HepG2 (cell line): ENCODE measurements around the gene STARD13. TPM values are rescaled to one million over a fixed set of nuclear protein-coding genes. Genes with fewer than 3 reads are reported as not detected.

Experiments
- ATAC-seq: fragments of 200-7000 bp; cut with Tn5 transposase; 3 replicates; pipeline ENCODE4 v1.9.1; 2020; ENCODE audit warnings: mild to moderate bottlenecking, moderate library complexity
- BruUV-seq: library from RNA; stranded (reverse); fragments of 400-500 nt; replicated peaks from 2 replicates; lab custom pipeline; 2021; lab: Mats Ljungman, UMichigan
- CTCF ChIA-PET: fragments of 300-600 bp; formaldehyde crosslinking; extraction: SDS; loops from one replicate; lab custom pipeline; 2021; ENCODE audit warnings: low total read pairs, inconsistent platforms, low intra/inter-chr PET ratio; lab: Yijun Ruan, JAX
- POLR2A ChIA-PET: fragments of 350-600 bp; sonication (Branson Sonifier 250); formaldehyde crosslinking; loops from one replicate; lab custom pipeline; 2020; ENCODE audit warnings: antibody characterized with exemption, inconsistent platforms; lab: Yijun Ruan, JAX
- DNase-seq: peaks from one replicate; pipeline ENCODE4 v3.0.0-alpha.2; 2015; ENCODE audit warnings: low spot score
- FAIRE-seq: peaks from 3 replicates; lab custom pipeline; 2011; peaks lifted over from hg19 to GRCh38; lab: Jason Lieb, UNC
- H2AFZ ChIP-seq: one replicate; pipeline ENCODE4 v1.6.1; 2011; ENCODE audit warnings: low read length, inconsistent platforms
- H3K27ac ChIP-seq: fragments of 300-600 bp; 3 replicates; pipeline ENCODE4 v1.8.0; 2011; ENCODE audit warnings: mixed run types, mild to moderate bottlenecking, mixed read lengths, low read length, inconsistent platforms; ENCODE audit not compliant: insufficient read depth; ENCODE audit errors: extremely low read length
- H3K27me3 ChIP-seq, 2 experiments: fragments of 200-600 bp in 1 of 2; 2 replicates in 1 of 2; 3 replicates in 1 of 2; pipeline versions ENCODE4 v1.6.0 to v1.8.0; 2011; ENCODE audit warnings: low read length in 2 of 2, mild to moderate bottlenecking in 2 of 2, moderate library complexity in 2 of 2, inconsistent platforms in 1 of 2; ENCODE audit not compliant: insufficient read depth in 2 of 2, control insufficient read depth in 1 of 2
- H3K36me3 ChIP-seq, 2 experiments: fragments of 200-600 bp in 1 of 2; replicated peaks in 1 of 2; 2 replicates in 1 of 2; 3 replicates in 1 of 2; pipeline versions ENCODE4 v1.5.1 to v1.8.0; 2011; ENCODE audit warnings: low read length in 2 of 2, inconsistent platforms in 1 of 2; ENCODE audit not compliant: insufficient read depth in 2 of 2, control insufficient read depth in 1 of 2
- H3K4me1 ChIP-seq: 2 replicates; pipeline ENCODE4 v1.5.1; 2012; ENCODE audit warnings: low read length, inconsistent platforms; ENCODE audit not compliant: insufficient read depth
- H3K4me2 ChIP-seq: 2 replicates; pipeline ENCODE4 v1.6.0; 2011; ENCODE audit warnings: low read depth, low read length, inconsistent platforms
- H3K4me3 ChIP-seq, 3 experiments: fragments of 200-600 bp in 1 of 3; sonication (generic), shearing (Covaris generic) in 1 of 3; replicated peaks in 1 of 3; 2 replicates each; pipeline ENCODE4 v1.5.1; 2011 to 2016; ENCODE audit warnings: low read length in 3 of 3, inconsistent platforms in 2 of 3, low read depth in 2 of 3, mild to moderate bottlenecking in 2 of 3, control low read depth in 1 of 3, mixed read lengths in 1 of 3; ENCODE audit not compliant: insufficient read depth in 1 of 3
- H3K79me2 ChIP-seq: one replicate; pipeline ENCODE4 v1.6.1; 2011; ENCODE audit warnings: low read length, inconsistent platforms; ENCODE audit not compliant: insufficient read depth
- H3K9ac ChIP-seq: 2 replicates; pipeline ENCODE4 v1.6.0; 2011; ENCODE audit warnings: mild to moderate bottlenecking, low read depth, low read length, inconsistent platforms; ENCODE audit not compliant: insufficient read depth
- H3K9me3 ChIP-seq: 2 replicates; pipeline ENCODE4 v1.5.1; 2012; ENCODE audit warnings: mild to moderate bottlenecking, low read length
- H4K20me1 ChIP-seq: 2 replicates; pipeline ENCODE4 v1.6.0; 2011; ENCODE audit warnings: inconsistent platforms, mild to moderate bottlenecking, low read length, moderate library complexity; ENCODE audit not compliant: insufficient read depth
- CENPT ChIP-seq: sonication (generic); formaldehyde crosslinking; IDR thresholded peaks from 2 replicates; pipeline ENCODE4 v1.8.0; 2022; ENCODE audit warnings: low read depth, mild to moderate bottlenecking, moderate library complexity, missing genetic modification reagents
- DPF2 ChIP-seq: sonication (generic); formaldehyde crosslinking; IDR thresholded peaks from 2 replicates; pipeline ENCODE4 v1.4.0; 2020; ENCODE audit warnings: mild to moderate bottlenecking, low read depth, missing genetic modification reagents, borderline replicate concordance
- ISL2 ChIP-seq: sonication (generic); formaldehyde crosslinking; IDR thresholded peaks from 2 replicates; pipeline ENCODE4 v1.5.0; 2020; ENCODE audit warnings: missing genetic modification reagents
- RAD21 ChIP-seq: fragments of 450-650 bp; formaldehyde crosslinking; IDR thresholded peaks from 2 replicates; pipeline ENCODE4 v1.5.0; 2020; ENCODE audit warnings: mild to moderate bottlenecking
- SOX13 ChIP-seq, 3 experiments: fragments of 450-650 bp in 1 of 3; sonication (generic) in 1 of 3; formaldehyde crosslinking in 1 of 3; IDR thresholded peaks in 2 of 3; conservative IDR thresholded peaks in 1 of 3; 2 replicates each; pipeline versions ENCODE4 v1.5.0 to v1.6.1; 2016 to 2020; ENCODE audit warnings: antibody characterized with exemption in 1 of 3, mild to moderate bottlenecking in 1 of 3, missing compliant biosample characterization in 1 of 3, missing genetic modification reagents in 1 of 3, moderate library complexity in 1 of 3
- SOX5 ChIP-seq: IDR thresholded peaks from 2 replicates; pipeline ENCODE4 v1.6.1; 2016; ENCODE audit warnings: borderline replicate concordance
- SUZ12 ChIP-seq: fragments of 150-350 bp; IDR thresholded peaks from 2 replicates; pipeline ENCODE4 v1.6.1; 2014; ENCODE audit warnings: low read depth, low read length
- TEAD3 ChIP-seq: optimal IDR thresholded peaks from 2 replicates; pipeline ENCODE3; 2016; ENCODE audit warnings: borderline replicate concordance
- WGBS: methylation state at CpG from one replicate; pipeline ENCODE4 v1.1.6; 2017; ENCODE audit warnings: low lambda C conversion rate; 5-methylcytosine and 5-hydroxymethylcytosine counted together
- in situ Hi-C: cut with HindIII; loops from 2 replicates; pipeline ENCODE4 v1.10.0; 2017; ENCODE audit warnings: low pct_unique_long_range_greater_than_20kb; ENCODE audit not compliant: extremely low pct_ligation_motif_present
- intact Hi-C: fragments of 100-400 bp; cut with micrococcal nuclease; formaldehyde crosslinking; loops from one replicate; pipeline ENCODE4 v1.10.0; 2022; ENCODE audit not compliant: unreplicated experiment
- polyA plus RNA-seq, 8 experiments: library from polyadenylated mRNA; depleted of rRNA in 3 of 8; stranded (reverse) in 7 of 8; unstranded in 1 of 8; fragments of >200 nt; fragmentation: Illumina TruSeq in 4 of 8; extraction: Trizol in 4 of 8; gene quantifications; 2 replicates each; pipeline versions ENCODE4 v1.2.1 to v1.2.3, GENCODE V29; 2011 to 2016; ENCODE audit warnings: low read depth in 4 of 8, missing spikeins in 1 of 8, mixed read lengths in 1 of 8; ENCODE audit not compliant: insufficient read depth in 1 of 8
- total RNA-seq, 5 experiments: library from RNA; depleted of rRNA; stranded (reverse); fragments of >200 nt; fragmentation: Illumina TruSeq; extraction: Trizol; gene quantifications; 2 replicates each; pipeline ENCODE4 v1.2.3, GENCODE V29; 2016; ENCODE audit warnings: low read depth in 1 of 5
- TF ChIP-seq, protein P1 (sequence below): sonication (generic); formaldehyde crosslinking; IDR thresholded peaks from 2 replicates; pipeline ENCODE4 v1.5.0; 2020; ENCODE audit warnings: mild to moderate bottlenecking, missing genetic modification reagents, moderate library complexity
- TF ChIP-seq, protein P2 (sequence below): sonication (generic); formaldehyde crosslinking; IDR thresholded peaks from 2 replicates; pipeline ENCODE4 v1.4.0; 2020; ENCODE audit warnings: mild to moderate bottlenecking, missing genetic modification reagents
- TF ChIP-seq, protein P3 (sequence below): sonication (generic); formaldehyde crosslinking; IDR thresholded peaks from 2 replicates; pipeline ENCODE4 v1.9.0; 2021; ENCODE audit warnings: mild to moderate bottlenecking, missing genetic modification reagents
- TF ChIP-seq, protein P4 (sequence below): sonication (generic); formaldehyde crosslinking; IDR thresholded peaks from 2 replicates; pipeline ENCODE4 v1.4.0; 2020; ENCODE audit warnings: missing genetic modification reagents

STARD13 gene
- total and polyA plus RNA-seq, 2 of the 13 experiments (the other 11 are each of a cell fraction or from before 2014, with no cell fraction given), result 12.8 to 14.3 TPM

DNA sequence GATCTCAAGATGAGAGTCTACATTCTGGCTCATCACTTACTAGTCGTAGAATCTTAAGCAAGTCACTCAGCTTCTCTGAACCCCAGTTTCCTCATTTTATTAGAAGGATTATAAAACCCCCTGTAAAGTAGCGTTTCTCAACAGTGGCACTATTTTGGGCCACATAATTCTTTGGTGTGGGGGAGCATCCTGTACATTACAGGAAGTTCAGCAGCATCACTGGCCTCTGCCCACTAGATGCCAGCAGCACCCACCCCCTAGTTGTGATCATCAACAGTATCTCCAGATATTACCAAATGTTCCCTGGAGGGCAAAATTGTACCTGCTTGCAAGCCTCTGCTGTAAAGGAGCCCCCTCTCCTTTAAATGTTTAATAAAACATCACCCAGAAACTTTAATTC, 22.6 kb downstream of the STARD13 start (continued):
- TF ChIP-seq, protein P1, sequence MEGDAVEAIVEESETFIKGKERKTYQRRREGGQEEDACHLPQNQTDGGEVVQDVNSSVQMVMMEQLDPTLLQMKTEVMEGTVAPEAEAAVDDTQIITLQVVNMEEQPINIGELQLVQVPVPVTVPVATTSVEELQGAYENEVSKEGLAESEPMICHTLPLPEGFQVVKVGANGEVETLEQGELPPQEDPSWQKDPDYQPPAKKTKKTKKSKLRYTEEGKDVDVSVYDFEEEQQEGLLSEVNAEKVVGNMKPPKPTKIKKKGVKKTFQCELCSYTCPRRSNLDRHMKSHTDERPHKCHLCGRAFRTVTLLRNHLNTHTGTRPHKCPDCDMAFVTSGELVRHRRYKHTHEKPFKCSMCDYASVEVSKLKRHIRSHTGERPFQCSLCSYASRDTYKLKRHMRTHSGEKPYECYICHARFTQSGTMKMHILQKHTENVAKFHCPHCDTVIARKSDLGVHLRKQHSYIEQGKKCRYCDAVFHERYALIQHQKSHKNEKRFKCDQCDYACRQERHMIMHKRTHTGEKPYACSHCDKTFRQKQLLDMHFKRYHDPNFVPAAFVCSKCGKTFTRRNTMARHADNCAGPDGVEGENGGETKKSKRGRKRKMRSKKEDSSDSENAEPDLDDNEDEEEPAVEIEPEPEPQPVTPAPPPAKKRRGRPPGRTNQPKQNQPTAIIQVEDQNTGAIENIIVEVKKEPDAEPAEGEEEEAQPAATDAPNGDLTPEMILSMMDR (CRISPR knock-in tag), result peak; percentile 17; the same call in 1 of the 2 replicates
- no peak for TF ChIP-seq SOX5 (CRISPR knock-in tag)
- TF ChIP-seq, protein P2, sequence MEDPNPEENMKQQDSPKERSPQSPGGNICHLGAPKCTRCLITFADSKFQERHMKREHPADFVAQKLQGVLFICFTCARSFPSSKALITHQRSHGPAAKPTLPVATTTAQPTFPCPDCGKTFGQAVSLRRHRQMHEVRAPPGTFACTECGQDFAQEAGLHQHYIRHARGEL (CRISPR knock-in tag), result no peak
- TF ChIP-seq RAD21, result 0 out of 2 replicates have a peak, but pooled peaks have one; percentile 20

DNA sequence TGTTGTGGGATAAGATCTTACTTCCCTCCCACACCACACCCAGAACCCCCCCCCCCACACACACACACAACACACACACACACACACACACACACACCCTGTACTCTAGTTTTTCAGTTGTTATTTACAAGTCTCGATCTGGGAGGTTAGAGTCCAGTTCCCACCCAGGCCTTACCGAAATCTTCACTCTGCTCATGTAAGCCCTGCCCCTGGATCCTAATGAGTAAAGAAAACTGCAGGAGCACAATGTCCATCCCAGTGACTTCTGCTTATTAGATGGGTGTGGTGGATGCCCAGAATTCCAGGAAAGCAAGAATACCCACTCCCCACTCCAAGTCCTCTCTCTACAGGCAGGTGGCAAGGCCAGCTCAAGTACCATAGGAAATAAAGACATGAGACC, 23.0 kb downstream of the STARD13 start:
- intact Hi-C loops (loop anchor here (10.0 kb wide), 1 partner anchor 182 kb away; no protein-coding TSS in a partner anchor), in situ Hi-C loops (no loop called here)
- CTCF ChIA-PET, result no interaction called here
- no peak for FAIRE-seq
- Histone ChIP-seq H3K9me3 (no peaks in the 10 kb centered on the region), H3K36me3 (peaks cover 3 to 16% of the 10 kb centered on the region in 2 experiments), H4K20me1 (no peaks in the 10 kb centered on the region), H3K4me3 (peak overlapping the region in 2 of 3 experiments; percentile 8 to 34; a peak in 2 of 6 replicates), H3K4me2 (peak overlapping the region; percentile 71), H3K9ac (peak overlapping the region; percentile 61), H3K27me3 (no peaks in the 10 kb centered on the region), H3K79me2 (peaks cover 62% of the 10 kb centered on the region), H3K4me1 (peaks cover 92% of the 10 kb centered on the region), H2AFZ (no peak overlapping the region), H3K27ac (peak overlapping the region; percentile 94)
- 5% methylated on average over 2 of the region's 2 CpGs for WGBS
- ATAC-seq, result peak; percentile 10; the same call in 2 of the 3 replicates
- BruUV-seq, result no TSS peak
- peak; percentile 34 for DNase-seq
- POLR2A ChIA-PET, result interaction anchor here (0.8 to 3.2 kb wide), 5 partner anchors 9 to 383 kb away, joined by 3 to 64 read pairs (median 4); partner anchors contain the start of gene STARD13
- 0 out of 2 replicates have a peak, but pooled peaks have one; percentile 16 for TF ChIP-seq DPF2
- TF ChIP-seq SOX13 (IDR thresholded peaks at IDR 0.05), result no peak
- TF ChIP-seq SOX13 (CRISPR knock-in tag; conservative IDR thresholded peaks at IDR 0.05 in 1 of 2, IDR thresholded peaks at IDR 0.05 in 1 of 2), result peak in 1 of 2 experiments; percentile 27; a peak in 1 of 4 replicates
- TF ChIP-seq, protein P3, sequence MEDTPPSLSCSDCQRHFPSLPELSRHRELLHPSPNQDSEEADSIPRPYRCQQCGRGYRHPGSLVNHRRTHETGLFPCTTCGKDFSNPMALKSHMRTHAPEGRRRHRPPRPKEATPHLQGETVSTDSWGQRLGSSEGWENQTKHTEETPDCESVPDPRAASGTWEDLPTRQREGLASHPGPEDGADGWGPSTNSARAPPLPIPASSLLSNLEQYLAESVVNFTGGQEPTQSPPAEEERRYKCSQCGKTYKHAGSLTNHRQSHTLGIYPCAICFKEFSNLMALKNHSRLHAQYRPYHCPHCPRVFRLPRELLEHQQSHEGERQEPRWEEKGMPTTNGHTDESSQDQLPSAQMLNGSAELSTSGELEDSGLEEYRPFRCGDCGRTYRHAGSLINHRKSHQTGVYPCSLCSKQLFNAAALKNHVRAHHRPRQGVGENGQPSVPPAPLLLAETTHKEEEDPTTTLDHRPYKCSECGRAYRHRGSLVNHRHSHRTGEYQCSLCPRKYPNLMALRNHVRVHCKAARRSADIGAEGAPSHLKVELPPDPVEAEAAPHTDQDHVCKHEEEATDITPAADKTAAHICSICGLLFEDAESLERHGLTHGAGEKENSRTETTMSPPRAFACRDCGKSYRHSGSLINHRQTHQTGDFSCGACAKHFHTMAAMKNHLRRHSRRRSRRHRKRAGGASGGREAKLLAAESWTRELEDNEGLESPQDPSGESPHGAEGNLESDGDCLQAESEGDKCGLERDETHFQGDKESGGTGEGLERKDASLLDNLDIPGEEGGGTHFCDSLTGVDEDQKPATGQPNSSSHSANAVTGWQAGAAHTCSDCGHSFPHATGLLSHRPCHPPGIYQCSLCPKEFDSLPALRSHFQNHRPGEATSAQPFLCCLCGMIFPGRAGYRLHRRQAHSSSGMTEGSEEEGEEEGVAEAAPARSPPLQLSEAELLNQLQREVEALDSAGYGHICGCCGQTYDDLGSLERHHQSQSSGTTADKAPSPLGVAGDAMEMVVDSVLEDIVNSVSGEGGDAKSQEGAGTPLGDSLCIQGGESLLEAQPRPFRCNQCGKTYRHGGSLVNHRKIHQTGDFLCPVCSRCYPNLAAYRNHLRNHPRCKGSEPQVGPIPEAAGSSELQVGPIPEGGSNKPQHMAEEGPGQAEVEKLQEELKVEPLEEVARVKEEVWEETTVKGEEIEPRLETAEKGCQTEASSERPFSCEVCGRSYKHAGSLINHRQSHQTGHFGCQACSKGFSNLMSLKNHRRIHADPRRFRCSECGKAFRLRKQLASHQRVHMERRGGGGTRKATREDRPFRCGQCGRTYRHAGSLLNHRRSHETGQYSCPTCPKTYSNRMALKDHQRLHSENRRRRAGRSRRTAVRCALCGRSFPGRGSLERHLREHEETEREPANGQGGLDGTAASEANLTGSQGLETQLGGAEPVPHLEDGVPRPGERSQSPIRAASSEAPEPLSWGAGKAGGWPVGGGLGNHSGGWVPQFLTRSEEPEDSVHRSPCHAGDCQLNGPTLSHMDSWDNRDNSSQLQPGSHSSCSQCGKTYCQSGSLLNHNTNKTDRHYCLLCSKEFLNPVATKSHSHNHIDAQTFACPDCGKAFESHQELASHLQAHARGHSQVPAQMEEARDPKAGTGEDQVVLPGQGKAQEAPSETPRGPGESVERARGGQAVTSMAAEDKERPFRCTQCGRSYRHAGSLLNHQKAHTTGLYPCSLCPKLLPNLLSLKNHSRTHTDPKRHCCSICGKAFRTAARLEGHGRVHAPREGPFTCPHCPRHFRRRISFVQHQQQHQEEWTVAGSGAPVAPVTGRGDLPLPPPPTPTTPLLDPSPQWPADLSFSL (CRISPR knock-in tag), result peak; percentile 83
- TF ChIP-seq CENPT (CRISPR knock-in tag), result no peak
- TF ChIP-seq, protein P4, sequence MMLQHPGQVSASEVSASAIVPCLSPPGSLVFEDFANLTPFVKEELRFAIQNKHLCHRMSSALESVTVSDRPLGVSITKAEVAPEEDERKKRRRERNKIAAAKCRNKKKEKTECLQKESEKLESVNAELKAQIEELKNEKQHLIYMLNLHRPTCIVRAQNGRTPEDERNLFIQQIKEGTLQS (CRISPR knock-in tag), result no peak
- TF ChIP-seq SUZ12, result no peak
- TF ChIP-seq TEAD3, result peak; percentile 39
- no peak for TF ChIP-seq ISL2 (CRISPR knock-in tag)
